ENCODE data around the gene ATP10A.

Gene ATP10A

GRCh38 chr15:25741256-25741580, 121.9 kb downstream of the ATP10A start:
- DNase-seq (ENCODE audit: low read depth): no peak
- in situ Hi-C loops (cut with HindIII; ENCODE audit: low sequenced_read_pairs): no loop called here

GRCh38 chr15:25740383-25741255, 122.5 kb downstream of the ATP10A start:
- H3K4me3 ChIP-seq (ENCODE audit: low read depth, low read length): no peak overlapping the region
- no peak for DNase-seq (ENCODE audit: low read depth)
- in situ Hi-C loops (cut with HindIII; ENCODE audit: low sequenced_read_pairs): no loop called here
- TF ChIP-seq CTCF (IDR thresholded peaks at IDR 0.05; ENCODE audit: low read depth, low read length, missing control alignments): no peak

More at GRCh38 chr15:25741256-25741580, 121.9 kb downstream of the ATP10A start:
- no peak for TF ChIP-seq CTCF (IDR thresholded peaks at IDR 0.05; ENCODE audit: low read depth, low read length, missing control alignments)
- H3K4me3 ChIP-seq (ENCODE audit: low read depth, low read length): no peak overlapping the region

GRCh38 chr15:25739687-25740121, 123.4 kb downstream of the ATP10A start:
- H3K4me3 ChIP-seq (ENCODE audit: low read depth, low read length): no peak overlapping the region
- peak; percentile 18 for DNase-seq (ENCODE audit: low read depth)
- in situ Hi-C loops (cut with HindIII; ENCODE audit: low sequenced_read_pairs): no loop called here
- peak; percentile 58 for TF ChIP-seq CTCF (IDR thresholded peaks at IDR 0.05; ENCODE audit: low read depth, low read length, missing control alignments)

- in situ Hi-C loops (cut with HindIII; ENCODE audit: low sequenced_read_pairs): no loop called here
- DNase-seq (ENCODE audit: low read depth): no peak
- TF ChIP-seq CTCF (IDR thresholded peaks at IDR 0.05; ENCODE audit: low read depth, low read length, missing control alignments): no peak
- H3K4me3 ChIP-seq (ENCODE audit: low read depth, low read length): no peak overlapping the region
These were observed 124.8 kb downstream of the ATP10A start for GRCh38 chr15:25738171-25738965.

GRCh38 chr15:25737218-25737643, 125.9 kb downstream of the ATP10A start:
- no peak for TF ChIP-seq CTCF (IDR thresholded peaks at IDR 0.05; ENCODE audit: low read depth, low read length, missing control alignments)
- no peak for DNase-seq (ENCODE audit: low read depth)
- in situ Hi-C loops (cut with HindIII; ENCODE audit: low sequenced_read_pairs): no loop called here
- no peak overlapping the region for H3K4me3 ChIP-seq (ENCODE audit: low read depth, low read length)

GRCh38 chr15:25736461-25736860, 126.7 kb downstream of the ATP10A start:
- no peak for TF ChIP-seq CTCF (IDR thresholded peaks at IDR 0.05; ENCODE audit: low read depth, low read length, missing control alignments)
- H3K4me3 ChIP-seq (ENCODE audit: low read depth, low read length): no peak overlapping the region
- DNase-seq (ENCODE audit: low read depth): no peak
- in situ Hi-C loops (cut with HindIII; ENCODE audit: low sequenced_read_pairs): no loop called here
